GM12878 (cell line): Measurements from ENCODE around the gene ISLR. TPM values are rescaled to one million over a fixed set of nuclear protein-coding genes. Genes with fewer than 3 reads are reported as not detected.

ENCODE experiments used
- ATAC-seq: fragments of 200-7000 bp; cut with Tn5 transposase; 3 replicates; pipeline ENCODE4 v1.9.1; 2020; ENCODE audit warnings: mild to moderate bottlenecking, moderate library complexity
- BruUV-seq: library from RNA; stranded (reverse); fragments of 400-500 nt; replicated peaks from 2 replicates; lab custom pipeline; 2021; lab: Mats Ljungman, UMichigan
- CTCF ChIA-PET: fragments of 300-600 bp; sonication (Branson Sonifier 250); formaldehyde crosslinking; extraction: SDS; loops from one replicate; lab custom pipeline; 2021; ENCODE audit warnings: inconsistent platforms; lab: Yijun Ruan, JAX
- POLR2A ChIA-PET: fragments of 350-600 bp; formaldehyde crosslinking; extraction: SDS; loops from one replicate; lab custom pipeline; 2021; ENCODE audit warnings: inconsistent platforms; lab: Charles Lee
- RAD21 ChIA-PET: fragments of 300-600 bp; sonication (Branson Sonifier 250); formaldehyde crosslinking; loops from one replicate; lab custom pipeline; 2023; ENCODE audit warnings: antibody characterized with exemption; ENCODE audit not compliant: unreplicated experiment; lab: Charles Lee
- SMC1A ChIA-PET: fragments of 300-600 bp; sonication (Branson Sonifier 250); formaldehyde crosslinking; loops from one replicate; lab custom pipeline; 2023; ENCODE audit not compliant: unreplicated experiment, uncharacterized antibody; lab: Charles Lee
- DNase-seq: peaks from one replicate; pipeline ENCODE4 v3.0.0-alpha.2; 2011; ENCODE audit warnings: low read depth, low spot score
- FAIRE-seq: peaks from 3 replicates; lab custom pipeline; 2011; peaks lifted over from hg19 to GRCh38; lab: Jason Lieb, UNC
- H2AFZ ChIP-seq: 2 replicates; pipeline ENCODE4 v1.6.0; 2011; ENCODE audit warnings: low read depth, low read length, control low read depth; ENCODE audit not compliant: control insufficient read depth
- H3K27ac ChIP-seq: 2 replicates; pipeline ENCODE4 v1.5.1; 2011; ENCODE audit warnings: control low read depth; ENCODE audit not compliant: control insufficient read depth, insufficient read depth
- H3K27me3 ChIP-seq, 2 experiments: replicated peaks in 1 of 2; 2 replicates each; pipeline versions ENCODE4 v1.6.0 to v1.6.1; 2011; ENCODE audit warnings: low read length in 1 of 2; ENCODE audit not compliant: control insufficient read depth in 2 of 2, insufficient read depth in 2 of 2
- H3K36me3 ChIP-seq, 2 experiments: 2 replicates each; pipeline ENCODE4 v1.5.1; 2011; ENCODE audit warnings: low read length in 1 of 2; ENCODE audit not compliant: control insufficient read depth in 2 of 2, insufficient read depth in 2 of 2
- H3K4me1 ChIP-seq: 2 replicates; pipeline ENCODE4 v1.6.1; 2011; ENCODE audit warnings: mild to moderate bottlenecking, low read length, moderate library complexity, mixed read lengths; ENCODE audit not compliant: control insufficient read depth, insufficient read depth
- H3K4me2 ChIP-seq: 2 replicates; pipeline ENCODE4 v1.6.0; 2011; ENCODE audit warnings: control low read depth; ENCODE audit not compliant: control insufficient read depth, insufficient read depth
- H3K4me3 ChIP-seq: fragments of 200-600 bp; sonication (generic); 2 replicates; pipeline ENCODE4 v1.5.1; 2016
- H3K79me2 ChIP-seq: 2 replicates; pipeline ENCODE4 v1.6.0; 2011; ENCODE audit warnings: low read length; ENCODE audit not compliant: control insufficient read depth, insufficient read depth
- H3K9ac ChIP-seq: 2 replicates; pipeline ENCODE4 v1.8.0; 2011; ENCODE audit warnings: low read length, control low read depth, mixed read lengths; ENCODE audit not compliant: control insufficient read depth, insufficient read depth
- H3K9me3 ChIP-seq: replicated peaks from 3 replicates; pipeline ENCODE4 v1.5.1; 2011; ENCODE audit warnings: mild to moderate bottlenecking, low read length; ENCODE audit not compliant: control insufficient read depth, insufficient read depth
- H4K20me1 ChIP-seq: 2 replicates; pipeline ENCODE4 v1.6.0; 2011; ENCODE audit not compliant: control insufficient read depth, insufficient read depth
- BHLHE40 ChIP-seq, 2 experiments: fragments of 450-650 bp in 1 of 2; IDR thresholded peaks; 2 replicates each; pipeline ENCODE4 v1.6.1; 2011 to 2017; ENCODE audit warnings: low read depth in 2 of 2, borderline replicate concordance in 1 of 2, improper control_type of control experiment in 1 of 2, low read length in 1 of 2, mild to moderate bottlenecking in 1 of 2
- EGR1 ChIP-seq, 2 experiments: IDR thresholded peaks; 1 replicate in 1 of 2; 2 replicates in 1 of 2; pipeline ENCODE4 v1.6.1; 2011 to 2012; ENCODE audit warnings: low read depth in 2 of 2, low read length in 2 of 2, borderline replicate concordance in 1 of 2, mild to moderate bottlenecking in 1 of 2, moderate library complexity in 1 of 2
- EZH2 ChIP-seq: IDR thresholded peaks from 2 replicates; pipeline ENCODE4 v1.6.1; 2012; ENCODE audit warnings: low read depth, mild to moderate bottlenecking, control low read depth, inconsistent platforms, low read length, borderline replicate concordance; ENCODE audit not compliant: control insufficient read depth
- GATAD2B ChIP-seq: fragments of 450-650 bp; conservative IDR thresholded peaks from 2 replicates; pipeline ENCODE4 v1.6.1; 2017; ENCODE audit warnings: low read depth, mild to moderate bottlenecking, moderate library complexity
- NFYA ChIP-seq: IDR thresholded peaks from 2 replicates; pipeline ENCODE4 v1.6.1; 2011; ENCODE audit warnings: low read depth, mild to moderate bottlenecking, low read length, improper control_type of control experiment, borderline replicate concordance
- PML ChIP-seq: IDR thresholded peaks from 2 replicates; pipeline ENCODE4 v1.6.1; 2012; ENCODE audit warnings: low read length, inconsistent platforms
- SUZ12 ChIP-seq: fragments of 200-600 bp; sonication (generic); IDR thresholded peaks from one replicate; pipeline ENCODE4 v1.6.1; 2018; ENCODE audit warnings: antibody characterized with exemption, mild to moderate bottlenecking; ENCODE audit not compliant: unreplicated experiment
- TBL1XR1 ChIP-seq: IDR thresholded peaks from 2 replicates; pipeline ENCODE4 v1.6.1; 2012; ENCODE audit warnings: low read depth, low read length, improper control_type of control experiment
- TCF3 ChIP-seq: IDR thresholded peaks from 2 replicates; pipeline ENCODE4 v1.6.1; 2012; ENCODE audit warnings: low read depth, mild to moderate bottlenecking, low read length, borderline replicate concordance; ENCODE audit not compliant: insufficient read depth
- ZZZ3 ChIP-seq: IDR thresholded peaks from 2 replicates; pipeline ENCODE4 v1.6.1; 2011; ENCODE audit warnings: low read depth; ENCODE audit not compliant: control insufficient read depth, insufficient read length
- WGBS: methylation state at CpG from one replicate; pipeline ENCODE4 v1.1.6; 2016; ENCODE audit warnings: low lambda C conversion rate; ENCODE audit not compliant: insufficient replicate concordance, insufficient coverage; ENCODE audit errors: missing lambda C conversion rate; 5-methylcytosine and 5-hydroxymethylcytosine counted together
- in situ Hi-C: fragments of 300-500 bp; cut with MboI; formaldehyde crosslinking; loops from 9 replicates; pipeline ENCODE4 v1.14.3; 2018; ENCODE audit warnings: mixed read lengths
- intact Hi-C: fragments of 100-400 bp; cut with micrococcal nuclease; formaldehyde crosslinking; loops from one replicate; pipeline ENCODE4 v1.14.2; 2022; ENCODE audit not compliant: unreplicated experiment
- polyA plus RNA-seq, 11 experiments: library from polyadenylated mRNA; depleted of rRNA in 4 of 11; unstranded in 6 of 11; stranded (reverse) in 5 of 11; fragments of >200 nt; fragmentation: Nextera tagmentation in 4 of 11; fragmentation: Illumina TruSeq in 1 of 11; extraction: Ambion mirVana in 4 of 11; extraction: Trizol in 1 of 11; gene quantifications; 1 replicate in 1 of 11; 2 replicates in 10 of 11; pipeline versions ENCODE4 v1.2.1 to v1.2.3, GENCODE V29; 2011 to 2016; ENCODE audit warnings: inconsistent platforms in 2 of 11, missing spikeins in 2 of 11, low read depth in 1 of 11
- total RNA-seq, 4 experiments: library from RNA; depleted of rRNA in 3 of 4; stranded (reverse); fragments of >200 nt in 3 of 4; fragmentation: Illumina TruSeq in 1 of 4; extraction: Trizol in 1 of 4; gene quantifications; 2 replicates each; pipeline versions ENCODE4 v1.2.1 to v1.2.3, GENCODE V29; 2013 to 2021

ISLR gene
- total and polyA plus RNA-seq, 10 of the 15 experiments (the other 5 are each of a cell fraction or from before 2014, with no cell fraction given) = 0.03 to 1.8 (median 0.54) TPM

DNA sequence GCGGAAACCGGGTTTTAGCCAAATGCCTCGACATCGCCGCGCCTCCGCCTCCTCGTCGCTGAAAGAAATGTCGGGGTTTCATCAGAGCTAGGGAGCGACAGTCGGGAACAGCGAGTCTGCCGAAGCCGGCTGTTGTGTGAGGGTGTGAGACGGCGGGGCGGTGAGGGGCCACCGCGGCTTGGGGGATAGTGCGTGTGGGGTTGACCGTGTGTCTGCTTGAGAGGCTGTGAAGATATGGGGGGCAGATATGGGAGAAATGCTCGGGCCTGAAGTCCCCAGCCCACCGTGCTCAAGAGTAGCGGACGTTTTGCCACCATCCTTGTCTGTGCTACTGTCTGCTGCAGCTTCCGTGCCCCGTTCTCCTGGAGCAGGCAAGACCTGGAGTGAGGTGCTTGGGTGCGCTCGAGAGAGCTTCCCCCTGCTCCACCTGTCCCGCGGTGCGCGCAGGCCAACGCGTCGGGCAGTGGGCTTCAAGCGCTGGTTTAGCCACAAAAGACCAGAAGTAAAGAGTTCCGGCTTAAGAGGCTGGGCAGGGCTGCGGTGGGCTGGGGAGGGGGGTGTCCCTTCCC is 43.8 kb upstream of the ISLR start:
- H3K79me2 ChIP-seq = no peaks in the 10 kb centered on the region
- 5% methylated on average over 40 of the region's 40 CpGs for WGBS
- H3K27ac ChIP-seq = no peak overlapping the region
- H3K4me2 ChIP-seq = no peak overlapping the region
- SMC1A ChIA-PET = interaction anchor here (0.5 kb wide), 1 partner anchor 162 kb away, joined by 3 read pairs; no protein-coding TSS in a partner anchor
- in situ Hi-C loops = loop anchor here (10.0 kb wide), 1 partner anchor 1145 kb away; no protein-coding TSS in a partner anchor
- peaks cover 29 to 52% of the 10 kb centered on the region in 2 experiments for H3K27me3 ChIP-seq
- TF ChIP-seq TBL1XR1 (no peak), EGR1 (IDR thresholded peaks at IDR 0.05; ENCODE audit: borderline replicate concordance in 1 of 2, low read depth in 2 of 2, low read length in 2 of 2) (no peak), ZZZ3 (no peak), NFYA (no peak), TCF3 (no peak), PML (no peak), EZH2 (0 out of 2 replicates have a peak, but pooled peaks have one; percentile 34), GATAD2B (no peak), BHLHE40 (IDR thresholded peaks at IDR 0.05; ENCODE audit: borderline replicate concordance in 1 of 2, low read depth in 2 of 2, low read length in 1 of 2) (no peak), SUZ12 (peak; percentile 63)
- TF ChIP-seq, all 136 proteins: peak for 2
- Histone ChIP-seq H3K4me1 (no peaks in the 10 kb centered on the region), H2AFZ (no peak overlapping the region), H4K20me1 (no peaks in the 10 kb centered on the region), H3K36me3 (no peaks in the 10 kb centered on the region), H3K9ac (no peak overlapping the region), H3K9me3 (no peaks in the 10 kb centered on the region; the same call in 2 of the 3 replicates), H3K4me3 (no peak overlapping the region)
- CTCF ChIA-PET = interaction anchor here (1.1 to 3.3 kb wide), 4 partner anchors 9 to 191 kb away, joined by 4 to 26 read pairs (median 8); no protein-coding TSS in a partner anchor
- POLR2A ChIA-PET = no interaction called here
- no peak for FAIRE-seq
- no peak for DNase-seq
- RAD21 ChIA-PET = interaction anchor here (0.7 kb wide), 1 partner anchor 174 kb away, joined by 5 read pairs; no protein-coding TSS in a partner anchor
- no peak for ATAC-seq
- BruUV-seq = no TSS peak
- intact Hi-C loops = no loop called here
